Tibial nerve (tissue), 4 donors: Measurements from ENCODE around the gene CEBPA. TPM values are rescaled to one million over a fixed set of nuclear protein-coding genes. Genes with fewer than 3 reads are reported as not detected.

Source experiments
- DNase-seq, 2 donors: peaks; one replicate each; pipeline ENCODE4 v3.0.0-alpha.2; 2019; ENCODE audit warnings: low spot score in 2 of 2
- H3K27ac ChIP-seq, 4 donors: fragments of 200-600 bp; sonication (generic) in 3 of 4; one replicate each; pipeline ENCODE4 v1.5.1; 2017 to 2019; ENCODE audit warnings: mild to moderate bottlenecking in 1 of 4
- H3K27me3 ChIP-seq, 2 donors: fragments of 200-600 bp; sonication (generic) in 1 of 2; one replicate each; pipeline versions ENCODE4 v1.5.1 to v1.6.0; 2017 to 2019
- H3K36me3 ChIP-seq, 3 donors: fragments of 200-600 bp; sonication (generic); one replicate each; pipeline ENCODE4 v1.5.1; 2018 to 2019
- H3K4me1 ChIP-seq, 4 donors: fragments of 200-600 bp; sonication (generic) in 3 of 4; one replicate each; pipeline ENCODE4 v1.5.1; 2017 to 2019
- H3K4me3 ChIP-seq, 4 donors: fragments of 200-600 bp; sonication (generic) in 3 of 4; one replicate each; pipeline ENCODE4 v1.5.1; 2017 to 2019; ENCODE audit warnings: mild to moderate bottlenecking in 1 of 4, moderate library complexity in 1 of 4
- H3K9me3 ChIP-seq, 4 donors: fragments of 200-600 bp; sonication (generic) in 3 of 4; one replicate each; pipeline ENCODE4 v1.5.1; 2017 to 2019
- CTCF ChIP-seq, 5 experiments: fragments of 200-600 bp in 3 of 5; fragments of 450-650 bp in 2 of 5; sonication (generic) in 3 of 5; IDR thresholded peaks; one replicate each; pipeline ENCODE4 v1.5.1; 2016 to 2019; ENCODE audit warnings: antibody characterized with exemption in 5 of 5, mild to moderate bottlenecking in 3 of 5, moderate library complexity in 2 of 5
- EP300 ChIP-seq, 2 donors: sonication (generic); formaldehyde crosslinking; IDR thresholded peaks; one replicate each; pipeline ENCODE4 v1.6.1; 2017; ENCODE audit warnings: antibody characterized with exemption in 2 of 2, mild to moderate bottlenecking in 1 of 2
- POLR2A ChIP-seq, 2 donors: fragments of 450-650 bp; IDR thresholded peaks; one replicate each; pipeline ENCODE4 v1.6.1; 2017; ENCODE audit warnings: antibody characterized with exemption in 2 of 2, mild to moderate bottlenecking in 2 of 2, moderate library complexity in 2 of 2
- WGBS, 2 donors: methylation state at CpG; one replicate each; pipeline ENCODE4 v1.1.5; 2018; 5-methylcytosine and 5-hydroxymethylcytosine counted together
- total RNA-seq, 4 donors: library from RNA; depleted of rRNA; stranded (reverse); fragments of >200 nt; gene quantifications; one replicate each; pipeline ENCODE4 v1.1.0, GENCODE V29; 2016

Gene CEBPA
- total RNA-seq, 4 donors from 2014 or later = 33.9 to 204 (median 65.4) TPM

GRCh38 chr19:33299051-33299688 is 3.2 kb downstream of the CEBPA start:
- 64 to 66% methylated on average over 8 of the region's 8 CpGs for WGBS, 2 donors
- peaks cover 0 to 18% of the 10 kb centered on the region in 2 donors for H3K27me3 ChIP-seq
- no peak for DNase-seq
- H3K9me3 ChIP-seq = no peaks in the 10 kb centered on the region
- H3K4me1 ChIP-seq = peaks cover 0 to 40% (median 6%) of the 10 kb centered on the region in 4 donors
- no peak for TF ChIP-seq POLR2A (IDR thresholded peaks at IDR 0.05)
- no peak for TF ChIP-seq EP300 (IDR thresholded peaks at IDR 0.05)
- TF ChIP-seq CTCF (IDR thresholded peaks at IDR 0.05) = no peak
- H3K36me3 ChIP-seq = no peaks in the 10 kb centered on the region
- no peak overlapping the region for H3K27ac ChIP-seq
- peak overlapping the region in 1 of 4 donors; percentile 87 for H3K4me3 ChIP-seq

GRCh38 chr19:33298146-33298911 is 4.0 kb downstream of the CEBPA start:
- Histone ChIP-seq H3K4me3 (no peak overlapping the region), H3K27me3 (peaks cover 0 to 26% of the 10 kb centered on the region in 2 donors), H3K4me1 (peaks cover 0 to 38% (median 3%) of the 10 kb centered on the region in 4 donors), H3K9me3 (no peaks in the 10 kb centered on the region), H3K27ac (no peak overlapping the region), H3K36me3 (no peaks in the 10 kb centered on the region)
- DNase-seq = no peak
- 68 to 78% methylated on average over 13 to 25 of the region's 25 CpGs for WGBS, 2 donors
- TF ChIP-seq CTCF (IDR thresholded peaks at IDR 0.05) (no peak), POLR2A (IDR thresholded peaks at IDR 0.05) (no peak), EP300 (IDR thresholded peaks at IDR 0.05) (no peak)

GRCh38 chr19:33297401-33298145 is 4.8 kb downstream of the CEBPA start:
- TF ChIP-seq CTCF (IDR thresholded peaks at IDR 0.05) (no peak), EP300 (IDR thresholded peaks at IDR 0.05) (no peak), POLR2A (IDR thresholded peaks at IDR 0.05) (no peak)
- no peak for DNase-seq
- H3K4me3 ChIP-seq = no peak overlapping the region
- H3K27me3 ChIP-seq = peaks cover 0 to 26% of the 10 kb centered on the region in 2 donors
- H3K9me3 ChIP-seq = no peaks in the 10 kb centered on the region
- peaks cover 0 to 41% (median 3%) of the 10 kb centered on the region in 4 donors for H3K4me1 ChIP-seq
- H3K27ac ChIP-seq = no peak overlapping the region
- 79 to 86% methylated on average over 11 of the region's 11 CpGs for WGBS, 2 donors
- no peaks in the 10 kb centered on the region for H3K36me3 ChIP-seq

GRCh38 chr19:33296488-33296971 is 5.8 kb downstream of the CEBPA start:
- DNase-seq = peak in 1 of 2 donors; percentile 7
- no peak for TF ChIP-seq CTCF (IDR thresholded peaks at IDR 0.05)

More at GRCh38 chr19:33296488-33296971, 5.8 kb downstream of the CEBPA start:
- Histone ChIP-seq H3K27me3 (peaks cover 0 to 26% of the 10 kb centered on the region in 2 donors), H3K4me3 (no peak overlapping the region), H3K4me1 (peaks cover 0 to 42% (median 3%) of the 10 kb centered on the region in 4 donors), H3K27ac (no peak overlapping the region), H3K9me3 (no peaks in the 10 kb centered on the region), H3K36me3 (no peaks in the 10 kb centered on the region)
- 64 to 65% methylated on average over 13 to 14 of the region's 14 CpGs for WGBS, 2 donors
